IMR-90 (cell line): ENCODE measurements around the gene SRSF4. TPM values are rescaled to one million over a fixed set of nuclear protein-coding genes. Genes with fewer than 3 reads are reported as not detected.

Experiments
- ATAC-seq: fragments of 200-7000 bp; cut with Tn5 transposase; 2 replicates; pipeline ENCODE4 v1.9.1; 2020; ENCODE audit warnings: low read depth, mild to moderate bottlenecking, moderate library complexity
- BruUV-seq: library from RNA; stranded (reverse); fragments of 400-500 nt; replicated peaks from 2 replicates; lab custom pipeline; 2021; lab: Mats Ljungman, UMichigan
- CTCF ChIA-PET: fragments of 300-600 bp; formaldehyde crosslinking; extraction: SDS; loops from one replicate; lab custom pipeline; 2021; ENCODE audit warnings: antibody characterized with exemption; lab: Yijun Ruan, JAX
- POLR2A ChIA-PET: fragments of 300-600 bp; sonication (Branson Sonifier 250); formaldehyde crosslinking; loops from one replicate; lab custom pipeline; 2022; ENCODE audit warnings: antibody characterized with exemption; ENCODE audit not compliant: unreplicated experiment; lab: Charles Lee
- DNase-seq: peaks from one replicate; pipeline ENCODE4 v3.0.0; 2013
- H2AFZ ChIP-seq: replicated peaks from 2 replicates; pipeline ENCODE3; 2013; ENCODE audit warnings: low read length, mild to moderate bottlenecking; ENCODE audit not compliant: poor library complexity
- H2AK5ac ChIP-seq: 2 replicates; pipeline ENCODE4 v1.6.1; 2013; ENCODE audit warnings: low read depth, low read length, inconsistent platforms
- H2AK9ac ChIP-seq: replicated peaks from 2 replicates; pipeline ENCODE3; 2013; ENCODE audit warnings: mild to moderate bottlenecking, low read depth, low read length, moderate library complexity; ENCODE audit not compliant: poor library complexity
- H2BK120ac ChIP-seq: 2 replicates; pipeline ENCODE4 v1.6.1; 2013; ENCODE audit warnings: low read depth, low read length, inconsistent platforms
- H2BK15ac ChIP-seq: 3 replicates; pipeline ENCODE4 v1.6.1; 2013; ENCODE audit warnings: low read depth, low read length, inconsistent platforms
- H2BK20ac ChIP-seq: 2 replicates; pipeline ENCODE4 v1.6.1; 2013; ENCODE audit warnings: low read depth, mild to moderate bottlenecking, inconsistent platforms, low read length, moderate library complexity
- H2BK5ac ChIP-seq: 2 replicates; pipeline ENCODE4 v1.6.1; 2013; ENCODE audit warnings: mild to moderate bottlenecking, low read depth, low read length, inconsistent platforms; ENCODE audit not compliant: poor library complexity, severe bottlenecking
- H3K14ac ChIP-seq: replicated peaks from 2 replicates; pipeline ENCODE4 v1.6.1; 2013; ENCODE audit warnings: low read depth, low read length, inconsistent platforms
- H3K18ac ChIP-seq: 2 replicates; pipeline ENCODE4 v1.6.1; 2013; ENCODE audit warnings: low read depth, low read length, control low read depth
- H3K23ac ChIP-seq: 2 replicates; pipeline ENCODE4 v1.6.1; 2013; ENCODE audit warnings: low read depth, low read length, inconsistent platforms
- H3K27ac ChIP-seq: 2 replicates; pipeline ENCODE4 v1.5.1; 2013; ENCODE audit warnings: mild to moderate bottlenecking, control low read depth, low read length; ENCODE audit not compliant: insufficient read depth
- H3K27me3 ChIP-seq: 2 replicates; pipeline ENCODE4 v1.6.1; 2013; ENCODE audit warnings: low read length; ENCODE audit not compliant: control insufficient read depth, insufficient read depth
- H3K36me3 ChIP-seq: 2 replicates; pipeline ENCODE4 v1.6.1; 2013; ENCODE audit warnings: low read length, mixed read lengths; ENCODE audit not compliant: control insufficient read depth, insufficient read depth
- H3K4ac ChIP-seq: 2 replicates; pipeline ENCODE4 v1.6.1; 2013; ENCODE audit warnings: low read depth, low read length, inconsistent platforms
- H3K4me1 ChIP-seq: 2 replicates; pipeline ENCODE4 v1.6.1; 2013; ENCODE audit warnings: low read length, mixed read lengths; ENCODE audit not compliant: control insufficient read depth, insufficient read depth
- H3K4me2 ChIP-seq: 2 replicates; pipeline ENCODE4 v1.6.1; 2013; ENCODE audit warnings: low read depth, mild to moderate bottlenecking, control low read depth, low read length, moderate library complexity
- H3K4me3 ChIP-seq: 2 replicates; pipeline ENCODE4 v1.5.1; 2013; ENCODE audit warnings: low read depth, mild to moderate bottlenecking, control low read depth, low read length, moderate library complexity; ENCODE audit not compliant: insufficient read depth
- H3K56ac ChIP-seq: 2 replicates; pipeline ENCODE4 v1.6.1; 2013; ENCODE audit warnings: low read length, inconsistent platforms; ENCODE audit not compliant: insufficient read depth; ENCODE audit errors: extremely low read depth
- H3K79me1 ChIP-seq, 2 experiments: 2 replicates each; pipeline ENCODE4 v1.6.1; 2013; ENCODE audit warnings: low read length in 2 of 2, inconsistent platforms in 1 of 2, low read depth in 1 of 2
- H3K9ac ChIP-seq: 2 replicates; pipeline ENCODE4 v1.6.1; 2013; ENCODE audit warnings: low read depth, low read length, control low read depth
- H3K9me1 ChIP-seq: 2 replicates; pipeline ENCODE4 v1.6.1; 2013; ENCODE audit warnings: low read length, inconsistent platforms; ENCODE audit not compliant: insufficient read depth
- H3K9me3 ChIP-seq: 2 replicates; pipeline ENCODE4 v1.6.1; 2013; ENCODE audit warnings: low read length; ENCODE audit not compliant: control insufficient read depth, insufficient read depth
- H4K20me1 ChIP-seq: 2 replicates; pipeline ENCODE4 v1.6.1; 2013; ENCODE audit warnings: low read length, inconsistent platforms; ENCODE audit not compliant: insufficient read depth
- H4K5ac ChIP-seq: 2 replicates; pipeline ENCODE4 v1.6.1; 2013; ENCODE audit warnings: mild to moderate bottlenecking, low read depth, low read length, control low read depth
- H4K8ac ChIP-seq, 2 experiments: 2 replicates each; pipeline ENCODE4 v1.6.1; 2013; ENCODE audit warnings: low read depth in 2 of 2, low read length in 2 of 2, control low read depth in 1 of 2, inconsistent platforms in 1 of 2
- H4K91ac ChIP-seq: 2 replicates; pipeline ENCODE4 v1.6.1; 2013; ENCODE audit warnings: low read depth, low read length, inconsistent platforms; ENCODE audit not compliant: insufficient read depth
- FOS ChIP-seq: fragments of 150-350 bp; IDR thresholded peaks from 2 replicates; pipeline ENCODE4 v1.6.1; 2016; ENCODE audit warnings: low read depth, low read length
- MAFK ChIP-seq: IDR thresholded peaks from 2 replicates; pipeline ENCODE4 v1.6.1; 2012; ENCODE audit warnings: low read depth, low read length, improper control_type of control experiment
- MXI1 ChIP-seq: IDR thresholded peaks from 2 replicates; pipeline ENCODE4 v1.6.1; 2012; ENCODE audit warnings: low read depth, mild to moderate bottlenecking, low read length, moderate library complexity, borderline replicate concordance
- NFE2L2 ChIP-seq: fragments of 150-350 bp; IDR thresholded peaks from 2 replicates; pipeline ENCODE4 v1.6.1; 2016; ENCODE audit warnings: low read depth, mild to moderate bottlenecking, low read length
- POLR2A ChIP-seq: IDR thresholded peaks from 2 replicates; pipeline ENCODE4 v1.6.1; 2012; ENCODE audit warnings: mild to moderate bottlenecking, low read depth, low read length
- RAD21 ChIP-seq: IDR thresholded peaks from 2 replicates; pipeline ENCODE4 v1.6.1; 2012; ENCODE audit warnings: low read length, improper control_type of control experiment
- SMC3 ChIP-seq: fragments of 150-350 bp; IDR thresholded peaks from 2 replicates; pipeline ENCODE4 v1.6.1; 2016; ENCODE audit warnings: low read depth, mild to moderate bottlenecking, antibody characterized with exemption, low read length, moderate library complexity
- WGBS, 2 experiments: methylation state at CpG; one replicate each; pipeline versions ENCODE4 v1.1.5 to v1.1.7; 2013; ENCODE audit warnings: missing lambda C conversion rate in 2 of 2; ENCODE audit not compliant: insufficient read length in 1 of 2; ENCODE audit errors: extremely low coverage in 2 of 2; 5-methylcytosine and 5-hydroxymethylcytosine counted together
- dilution Hi-C: fragments of 300-500 bp; cut with HindIII; formaldehyde crosslinking; loops from one replicate; pipeline ENCODE4 v1.14.3; 2018; ENCODE audit warnings: low sequenced_read_pairs; ENCODE audit not compliant: unreplicated experiment
- in situ Hi-C: fragments of 300-500 bp; cut with MboI; formaldehyde crosslinking; loops from 3 replicates; pipeline ENCODE4 v1.14.3; 2019; ENCODE audit warnings: low sequenced_read_pairs, inconsistent platforms, mixed read lengths
- intact Hi-C: fragments of 100-400 bp; cut with micrococcal nuclease; formaldehyde crosslinking; loops from 2 replicates; pipeline ENCODE4 v1.10.0; 2022
- polyA plus RNA-seq, 3 experiments: library from polyadenylated mRNA; depleted of rRNA; stranded (reverse); fragments of >200 nt; gene quantifications; 2 replicates each; pipeline ENCODE4 v1.2.3, GENCODE V29; 2012; ENCODE audit warnings: low replicate concordance in 1 of 3
- total RNA-seq: library from RNA; depleted of rRNA; stranded (reverse); fragments of >200 nt; gene quantifications from 2 replicates; pipeline ENCODE4 v1.2.3, GENCODE V29; 2012
- TF ChIP-seq, protein P1 (sequence below): fragments of 150-350 bp; IDR thresholded peaks from 2 replicates; pipeline ENCODE4 v1.6.1; 2016; ENCODE audit warnings: low read depth, mild to moderate bottlenecking, low read length, moderate library complexity, borderline replicate concordance

The SRSF4 gene
- total and polyA plus RNA-seq, 2 of the 4 experiments (the other 2 are of a cell fraction): 20.8 to 48.5 TPM

DNA sequence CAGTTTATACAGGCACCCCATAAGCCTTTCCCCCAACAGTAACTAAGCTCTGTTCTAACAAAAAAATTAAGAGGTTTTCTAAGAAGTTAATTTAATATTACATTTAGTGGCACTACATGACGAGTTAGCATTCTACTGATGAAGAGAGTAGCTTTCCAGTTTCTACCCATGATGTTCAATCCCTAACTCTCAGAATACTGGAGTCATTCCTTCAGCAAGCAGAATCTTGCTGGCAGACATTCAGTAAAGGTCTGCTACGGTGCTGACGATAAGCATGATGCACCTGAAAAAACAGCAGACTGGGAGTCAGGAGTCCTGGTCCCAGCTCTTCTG, 24.5 kb downstream of the SRSF4 start:
- Histone ChIP-seq H3K4me3 (no peak overlapping the region), H2BK5ac (no peak overlapping the region), H3K79me1 (peaks cover 35 to 67% of the 10 kb centered on the region in 2 experiments), H2BK120ac (no peak overlapping the region), H3K14ac (no peak overlapping the region), H3K4me1 (no peaks in the 10 kb centered on the region), H4K8ac (no peak overlapping the region), H3K27ac (no peak overlapping the region; the same call in 1 of the 2 replicates), H2AFZ (no peak overlapping the region), H3K9me1 (peaks cover 13% of the 10 kb centered on the region), H2AK9ac (no peak overlapping the region), H2BK20ac (no peak overlapping the region), H3K27me3 (no peaks in the 10 kb centered on the region), H4K91ac (no peak overlapping the region), H4K5ac (no peak overlapping the region), H3K23ac (0 out of 2 replicates have a peak overlapping the region, but pooled peaks have one; percentile 38), H2BK15ac (no peak overlapping the region), H3K9ac (no peak overlapping the region), H4K20me1 (peaks cover 36% of the 10 kb centered on the region), H2AK5ac (no peak overlapping the region), H3K56ac (no peak overlapping the region), H3K4ac (no peak overlapping the region), H3K9me3 (no peaks in the 10 kb centered on the region), H3K18ac (no peak overlapping the region), H3K4me2 (no peak overlapping the region), H3K36me3 (peaks cover 61% of the 10 kb centered on the region)
- WGBS, 2 experiments: no CpG with 5 or more reads among the region's 3 CpGs
- CTCF ChIA-PET: no interaction called here
- intact Hi-C loops (no loop called here), dilution Hi-C loops (no loop called here), in situ Hi-C loops (no loop called here)
- BruUV-seq: no TSS peak
- ATAC-seq (no peak), DNase-seq (no peak)
- POLR2A ChIA-PET: no interaction called here
- TF ChIP-seq POLR2A: no peak
- TF ChIP-seq NFE2L2: no peak
- TF ChIP-seq RAD21: no peak
- no peak for TF ChIP-seq SMC3
- TF ChIP-seq MXI1: no peak
- no peak for TF ChIP-seq MAFK
- TF ChIP-seq, protein P1, sequence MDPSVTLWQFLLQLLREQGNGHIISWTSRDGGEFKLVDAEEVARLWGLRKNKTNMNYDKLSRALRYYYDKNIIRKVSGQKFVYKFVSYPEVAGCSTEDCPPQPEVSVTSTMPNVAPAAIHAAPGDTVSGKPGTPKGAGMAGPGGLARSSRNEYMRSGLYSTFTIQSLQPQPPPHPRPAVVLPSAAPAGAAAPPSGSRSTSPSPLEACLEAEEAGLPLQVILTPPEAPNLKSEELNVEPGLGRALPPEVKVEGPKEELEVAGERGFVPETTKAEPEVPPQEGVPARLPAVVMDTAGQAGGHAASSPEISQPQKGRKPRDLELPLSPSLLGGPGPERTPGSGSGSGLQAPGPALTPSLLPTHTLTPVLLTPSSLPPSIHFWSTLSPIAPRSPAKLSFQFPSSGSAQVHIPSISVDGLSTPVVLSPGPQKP: no peak
- no peak for TF ChIP-seq FOS
